GM12892 (cell line): ENCODE measurements around the gene ECHDC3.

Experiments used
- DNase-seq: peaks from one replicate; pipeline ENCODE4 v3.0.0; 2011; ENCODE audit not compliant: insufficient read length
- FAIRE-seq: peaks from 2 replicates; lab custom pipeline; 2011; peaks lifted over from hg19 to GRCh38; lab: Jason Lieb, UNC
- POLR2A ChIP-seq: IDR thresholded peaks from 2 replicates; pipeline ENCODE4 v1.6.1; 2011; ENCODE audit warnings: low read depth, low read length, control low read depth
- POLR2AphosphoS5 ChIP-seq: IDR thresholded peaks from 2 replicates; pipeline ENCODE4 v1.6.1; 2011; ENCODE audit warnings: low read depth, low read length, control low read depth
- TAF1 ChIP-seq: IDR thresholded peaks from 2 replicates; pipeline ENCODE4 v1.6.1; 2011; ENCODE audit warnings: low read depth, mild to moderate bottlenecking, control low read depth, low read length, borderline replicate concordance

ECHDC3 gene

GRCh38 chr10:11797281-11797680 is 55.1 kb downstream of the ECHDC3 start:
- no peak for FAIRE-seq
- no peak for TF ChIP-seq POLR2A
- DNase-seq: no peak

- DNase-seq (no peak), FAIRE-seq (no peak)
- TF ChIP-seq POLR2A (no peak), TAF1 (no peak), POLR2AphosphoS5 (no peak)
Measured at GRCh38 chr10:11797847-11798633, 55.9 kb downstream of the ECHDC3 start.

GRCh38 chr10:11798845-11799735 is 56.9 kb downstream of the ECHDC3 start:
- TF ChIP-seq TAF1 (no peak), POLR2A (no peak), POLR2AphosphoS5 (no peak)
- DNase-seq: no peak
- no peak for FAIRE-seq

GRCh38 chr10:11799736-11800080 is 57.5 kb downstream of the ECHDC3 start:
- FAIRE-seq (no peak), DNase-seq (no peak)
- TF ChIP-seq POLR2A (no peak), POLR2AphosphoS5 (no peak), TAF1 (no peak)

- no peak for DNase-seq
- TF ChIP-seq POLR2A (no peak), POLR2AphosphoS5 (no peak), TAF1 (no peak)
- no peak for FAIRE-seq
Measured at GRCh38 chr10:11804336-11804735, 62.2 kb downstream of the ECHDC3 start.

GRCh38 chr10:11805792-11806191 is 63.6 kb downstream of the ECHDC3 start:
- no peak for DNase-seq
- FAIRE-seq: no peak
- TF ChIP-seq TAF1 (no peak), POLR2A (no peak), POLR2AphosphoS5 (no peak)

GRCh38 chr10:11806706-11807105 is 64.5 kb downstream of the ECHDC3 start:
- DNase-seq (no peak), FAIRE-seq (no peak)
- TF ChIP-seq POLR2AphosphoS5: no peak
- TF ChIP-seq TAF1: no peak
- no peak for TF ChIP-seq POLR2A

GRCh38 chr10:11808808-11809207 is 66.6 kb downstream of the ECHDC3 start:
- FAIRE-seq: no peak
- DNase-seq: no peak
- TF ChIP-seq TAF1: no peak

GRCh38 chr10:11810313-11810766 is 68.2 kb downstream of the ECHDC3 start:
- FAIRE-seq (no peak), DNase-seq (no peak)
- TF ChIP-seq POLR2AphosphoS5: no peak
- no peak for TF ChIP-seq POLR2A
- no peak for TF ChIP-seq TAF1

GRCh38 chr10:11810973-11811372 is 68.8 kb downstream of the ECHDC3 start:
- DNase-seq (no peak), FAIRE-seq (no peak)
- TF ChIP-seq POLR2A (no peak), TAF1 (no peak), POLR2AphosphoS5 (no peak)

- DNase-seq: no peak
- FAIRE-seq: no peak
Measured at GRCh38 chr10:11813177-11813576, 71.0 kb downstream of the ECHDC3 start.

More at GRCh38 chr10:11813177-11813576, 71.0 kb downstream of the ECHDC3 start:
- TF ChIP-seq POLR2AphosphoS5 (no peak), POLR2A (no peak), TAF1 (no peak)
